Neural progenitor cell (in vitro differentiated cells): ENCODE measurements around the gene AXDND1.

Experiments used
- EZH2 ChIP-seq: fragments of 200-600 bp; sonication (generic); IDR thresholded peaks from 2 replicates; pipeline ENCODE4 v1.6.1; 2017; ENCODE audit warnings: antibody characterized with exemption, mild to moderate bottlenecking, moderate library complexity
- EZH2phosphoT487 ChIP-seq: fragments of 200-600 bp; sonication (generic); IDR thresholded peaks from 2 replicates; pipeline ENCODE4 v1.6.1; 2017; ENCODE audit warnings: antibody characterized with exemption
- TF ChIP-seq, protein P1 (sequence below): fragments of 200-600 bp; sonication (generic); IDR thresholded peaks from 2 replicates; pipeline ENCODE4 v1.5.1; 2017; ENCODE audit warnings: antibody characterized with exemption, mild to moderate bottlenecking

DNA sequence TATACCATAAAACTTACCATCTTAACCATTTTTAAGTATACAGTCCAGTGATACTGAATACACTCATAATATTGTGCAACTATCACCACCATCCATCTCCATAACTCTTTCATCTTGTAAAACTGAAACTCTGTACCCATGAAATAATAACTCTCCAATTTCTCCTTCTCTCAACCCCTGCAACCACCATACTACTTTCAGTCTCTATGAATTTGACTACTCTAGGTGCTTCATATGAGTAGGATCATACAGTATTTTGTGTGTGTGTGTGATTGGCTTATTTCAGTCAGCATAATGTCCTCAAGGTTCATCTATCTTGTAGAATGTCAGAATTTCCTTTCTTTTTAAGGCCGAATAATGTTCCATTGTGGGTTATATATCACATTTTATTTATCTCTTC, 192.3 kb downstream of the AXDND1 start:
- TF ChIP-seq, protein P1, sequence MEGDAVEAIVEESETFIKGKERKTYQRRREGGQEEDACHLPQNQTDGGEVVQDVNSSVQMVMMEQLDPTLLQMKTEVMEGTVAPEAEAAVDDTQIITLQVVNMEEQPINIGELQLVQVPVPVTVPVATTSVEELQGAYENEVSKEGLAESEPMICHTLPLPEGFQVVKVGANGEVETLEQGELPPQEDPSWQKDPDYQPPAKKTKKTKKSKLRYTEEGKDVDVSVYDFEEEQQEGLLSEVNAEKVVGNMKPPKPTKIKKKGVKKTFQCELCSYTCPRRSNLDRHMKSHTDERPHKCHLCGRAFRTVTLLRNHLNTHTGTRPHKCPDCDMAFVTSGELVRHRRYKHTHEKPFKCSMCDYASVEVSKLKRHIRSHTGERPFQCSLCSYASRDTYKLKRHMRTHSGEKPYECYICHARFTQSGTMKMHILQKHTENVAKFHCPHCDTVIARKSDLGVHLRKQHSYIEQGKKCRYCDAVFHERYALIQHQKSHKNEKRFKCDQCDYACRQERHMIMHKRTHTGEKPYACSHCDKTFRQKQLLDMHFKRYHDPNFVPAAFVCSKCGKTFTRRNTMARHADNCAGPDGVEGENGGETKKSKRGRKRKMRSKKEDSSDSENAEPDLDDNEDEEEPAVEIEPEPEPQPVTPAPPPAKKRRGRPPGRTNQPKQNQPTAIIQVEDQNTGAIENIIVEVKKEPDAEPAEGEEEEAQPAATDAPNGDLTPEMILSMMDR: no peak
- TF ChIP-seq EZH2phosphoT487 (no peak), EZH2 (no peak)
